A549 (cell line): ENCODE results near the gene CCDC18. TPM values are rescaled to one million over a fixed set of nuclear protein-coding genes. Genes with fewer than 3 reads are reported as not detected.
A peak's percentile ranks its signal among the peaks of the same experiment; 100 is the strongest.

Experiments used
- ATAC-seq, 2 experiments: fragments of 200-7000 bp in 1 of 2; fragments of >200 bp in 1 of 2; cut with Nextera tagmentation in 1 of 2; cut with Tn5 transposase in 1 of 2; 3 replicates each; pipeline versions ENCODE4 v1.8.0 to v1.9.1; 2018 to 2020; ENCODE audit warnings: mild to moderate bottlenecking in 1 of 2, moderate library complexity in 1 of 2
- CTCF ChIA-PET: fragments of 300-600 bp; sonication (Branson Sonifier 250); formaldehyde crosslinking; extraction: SDS; loops from one replicate; lab custom pipeline; 2021; ENCODE audit warnings: antibody characterized with exemption, inconsistent platforms; lab: Yijun Ruan, JAX
- POLR2A ChIA-PET: fragments of 350-600 bp; formaldehyde crosslinking; extraction: SDS; loops from one replicate; lab custom pipeline; 2021; ENCODE audit warnings: antibody characterized with exemption, inconsistent platforms; lab: Yijun Ruan, JAX
- DNase-seq, 2 experiments: peaks; one replicate each; pipeline versions ENCODE4 v3.0.0 to v3.0.0-alpha.2; 2011 to 2016; ENCODE audit warnings: low read depth in 1 of 2, low spot score in 1 of 2
- FAIRE-seq: peaks from 2 replicates; lab custom pipeline; 2011; peaks lifted over from hg19 to GRCh38; lab: Jason Lieb, UNC
- H3K27ac ChIP-seq, 2 experiments: fragments of >200 bp; sonication (Bioruptor Twin); formaldehyde crosslinking; 3 replicates each; pipeline ENCODE4 v1.5.1; 2016 to 2017
- H3K4me1 ChIP-seq: fragments of >200 bp; sonication (Bioruptor Twin); formaldehyde crosslinking; 3 replicates; pipeline ENCODE4 v1.6.1; 2016
- H3K4me2 ChIP-seq: fragments of >200 bp; sonication (Bioruptor Twin); formaldehyde crosslinking; 3 replicates; pipeline ENCODE4 v1.6.1; 2016
- H3K4me3 ChIP-seq: fragments of >200 bp; sonication (Bioruptor Twin); formaldehyde crosslinking; 3 replicates; pipeline ENCODE4 v1.5.1; 2016
- H3K9me3 ChIP-seq: fragments of >200 bp; sonication (Bioruptor Twin); formaldehyde crosslinking; 3 replicates; pipeline ENCODE4 v1.6.1; 2016
- CEBPB ChIP-seq, 2 experiments: fragments of >200 bp in 1 of 2; sonication (Bioruptor Twin) in 1 of 2; formaldehyde crosslinking in 1 of 2; IDR thresholded peaks; 2 replicates each; pipeline ENCODE4 v1.6.1; 2012 to 2016
- EHMT2 ChIP-seq: fragments of 200-600 bp; sonication (generic); IDR thresholded peaks from 2 replicates; pipeline ENCODE4 v1.6.1; 2016; ENCODE audit warnings: antibody characterized with exemption, low read depth, mild to moderate bottlenecking, moderate library complexity
- FOSL2 ChIP-seq, 2 experiments: fragments of 450-650 bp in 1 of 2; fragments of >200 bp in 1 of 2; sonication (Bioruptor Twin) in 1 of 2; formaldehyde crosslinking; IDR thresholded peaks; 2 replicates each; pipeline versions ENCODE4 v1.5.0 to v1.6.1; 2016 to 2020; ENCODE audit warnings: mild to moderate bottlenecking in 1 of 2, moderate library complexity in 1 of 2
- GATA3 ChIP-seq: IDR thresholded peaks from 2 replicates; pipeline ENCODE4 v1.6.1; 2012; ENCODE audit warnings: borderline replicate concordance
- JUNB ChIP-seq: fragments of >200 bp; sonication (Bioruptor Twin); formaldehyde crosslinking; IDR thresholded peaks from 2 replicates; pipeline ENCODE4 v1.6.1; 2016
- REST ChIP-seq: fragments of 200-600 bp; sonication (generic); IDR thresholded peaks from 2 replicates; pipeline ENCODE4 v1.6.1; 2016; ENCODE audit warnings: antibody characterized with exemption, mild to moderate bottlenecking, moderate library complexity
- WGBS: methylation state at CpG from one replicate; pipeline ENCODE4 v1.1.6; 2017; ENCODE audit errors: missing lambda C conversion rate; 5-methylcytosine and 5-hydroxymethylcytosine counted together
- polyA plus RNA-seq, 4 experiments: library from polyadenylated mRNA; depleted of rRNA in 3 of 4; stranded (reverse); fragments of >200 nt; fragmentation: RNase III in 1 of 4; extraction: RNeasy Plus Mini Kit Qiagen cat#74134 plus additional on column Dnase treatment in 1 of 4; gene quantifications; 2 replicates in 3 of 4; 3 replicates in 1 of 4; pipeline ENCODE4 v1.2.3, GENCODE V29; 2011 to 2017
- small RNA-seq, 6 experiments: library from RNA; depleted of rRNA; stranded (forward); fragments of <200 nt; gene quantifications; one replicate each; pipeline ENCODE3, GENCODE V24; 2012

Gene CCDC18
- polyA plus RNA-seq, 2 of the 4 experiments (the other 2 are of a cell fraction) = 9.8 to 10.0 TPM

- H3K27ac ChIP-seq = peak overlapping the region; percentile 53 to 66
- peak overlapping the region; percentile 67 for H3K4me2 ChIP-seq
- 8% methylated on average over 8 of the region's 8 CpGs for WGBS
- H3K4me1 ChIP-seq = peaks cover 22% of the 10 kb centered on the region
- no peak for FAIRE-seq
- CTCF ChIA-PET = interaction anchor here (0.6 to 3.5 kb wide), 5 partner anchors 10 to 717 kb away, joined by 3 to 20 read pairs (median 5); partner anchors contain the start of gene DR1
- POLR2A ChIA-PET = interaction anchor here (0.8 to 1.6 kb wide), 2 partner anchors 21 to 22 kb away, joined by 3 to 12 read pairs; partner anchors contain the start of gene DR1
- peak; percentile 76 to 89; a peak in 5 of 6 replicates for ATAC-seq
- peak; percentile 24 to 77; a peak in 3 of 4 replicates for TF ChIP-seq CEBPB (IDR thresholded peaks at IDR 0.05)
- peak; percentile 75 for TF ChIP-seq GATA3
- TF ChIP-seq EHMT2 = no peak
- peak; percentile 45; the same call in 1 of the 2 replicates for TF ChIP-seq JUNB
- TF ChIP-seq FOSL2 (IDR thresholded peaks at IDR 0.05) = no peak
- TF ChIP-seq FOSL2 (CRISPR knock-in tag; IDR thresholded peaks at IDR 0.05) = peak; percentile 78
- TF ChIP-seq REST = no peak
- peak; percentile 50 to 54 for DNase-seq
- H3K4me3 ChIP-seq = no peak overlapping the region
- H3K9me3 ChIP-seq = no peaks in the 10 kb centered on the region
These were observed 144.3 kb downstream of the CCDC18 start for GRCh38 chr1:93324486-93325464.

Small RNA genes within 50 kb of the gene (small RNA-seq; reads per million reads assigned to genes)
- gene AC126124.1 = 0 reads per million in 6 experiments
- 0 reads per million in 6 experiments for gene AL139421.1

Other genes with a start within 250 kb of the CCDC18 start
- gene DIPK1A, start 219.3 kb upstream of the CCDC18 start, polyA plus RNA-seq (2011; rRNA removed) = 19.1 and 21.1 TPM in 2 replicates
- gene DIPK1A, start 219.3 kb upstream of the CCDC18 start, polyA plus RNA-seq (2017; fragmentation: RNase III; extraction: RNeasy Plus Mini Kit Qiagen cat#74134 plus additional on column Dnase treatment) = 10.5 to 12.4 TPM (median 11.9 TPM) in 3 replicates
- 29.5 and 31.2 TPM in 2 replicates for gene MTF2, start 101.4 kb upstream of the CCDC18 start, polyA plus RNA-seq (2011; rRNA removed)
- gene MTF2, start 101.4 kb upstream of the CCDC18 start, polyA plus RNA-seq (2017; fragmentation: RNase III; extraction: RNeasy Plus Mini Kit Qiagen cat#74134 plus additional on column Dnase treatment) = 12.8 to 14.3 TPM (median 13.1 TPM) in 3 replicates
- 58.0 and 70.7 TPM in 2 replicates for gene TMED5, start 311 bp upstream of the CCDC18 start, polyA plus RNA-seq (2011; rRNA removed)
- gene TMED5, start 311 bp upstream of the CCDC18 start, polyA plus RNA-seq (2017; fragmentation: RNase III; extraction: RNeasy Plus Mini Kit Qiagen cat#74134 plus additional on column Dnase treatment) = 38.1 to 44.5 TPM (median 40.4 TPM) in 3 replicates
- 30.8 and 39.8 TPM in 2 replicates for gene DR1, start 165.2 kb downstream of the CCDC18 start, polyA plus RNA-seq (2011; rRNA removed)
- gene DR1, start 165.2 kb downstream of the CCDC18 start, polyA plus RNA-seq (2017; fragmentation: RNase III; extraction: RNeasy Plus Mini Kit Qiagen cat#74134 plus additional on column Dnase treatment) = 20.9 to 22.5 TPM (median 22.0 TPM) in 3 replicates